Panc1 (cell line): ENCODE measurements around the gene LEKR1. TPM values are rescaled to one million over a fixed set of nuclear protein-coding genes. Genes with fewer than 3 reads are reported as not detected.

ENCODE experiments used
- ATAC-seq: fragments of 200-7000 bp; cut with Tn5 transposase; 2 replicates; pipeline ENCODE4 v1.9.1; 2020; ENCODE audit warnings: mild to moderate bottlenecking, moderate library complexity
- BruUV-seq: library from RNA; stranded (reverse); fragments of 400-500 nt; replicated peaks from 2 replicates; lab custom pipeline; 2021; lab: Mats Ljungman, UMichigan
- CTCF ChIA-PET: fragments of 300-600 bp; sonication (Branson Sonifier 250); formaldehyde crosslinking; loops from one replicate; lab custom pipeline; 2022; ENCODE audit warnings: antibody characterized with exemption; lab: Charles Lee
- POLR2A ChIA-PET: fragments of 300-600 bp; sonication (Branson Sonifier 250); formaldehyde crosslinking; loops from one replicate; lab custom pipeline; 2022; ENCODE audit warnings: antibody characterized with exemption; lab: Charles Lee
- DNase-seq: peaks from one replicate; pipeline ENCODE4 v3.0.0-alpha.2; 2010; ENCODE audit warnings: low read depth, low spot score
- H3K27ac ChIP-seq: 2 replicates; pipeline ENCODE4 v1.5.1; 2011; ENCODE audit warnings: mild to moderate bottlenecking, low read length, inconsistent platforms
- H3K27me3 ChIP-seq: fragments of 200-500 bp; sonication (Bioruptor generic); 2 replicates; pipeline ENCODE4 v1.6.0; 2014; ENCODE audit warnings: low read length, inconsistent platforms; ENCODE audit not compliant: control insufficient read depth, insufficient read depth
- H3K36me3 ChIP-seq: fragments of 200-500 bp; sonication (Bioruptor generic); 2 replicates; pipeline ENCODE4 v1.5.1; 2014; ENCODE audit warnings: inconsistent platforms, mild to moderate bottlenecking, low read length, moderate library complexity; ENCODE audit not compliant: control insufficient read depth, insufficient read depth
- H3K4me1 ChIP-seq: 2 replicates; pipeline ENCODE4 v1.5.1; 2011; ENCODE audit warnings: inconsistent platforms, mild to moderate bottlenecking, low read length, moderate library complexity; ENCODE audit not compliant: control insufficient read depth, insufficient read depth
- H3K4me3 ChIP-seq, 2 experiments: 2 replicates each; pipeline ENCODE4 v1.5.1; 2011 to 2012; ENCODE audit warnings: low read depth in 2 of 2, low read length in 2 of 2, mild to moderate bottlenecking in 2 of 2, inconsistent platforms in 1 of 2, moderate library complexity in 1 of 2
- H3K9me3 ChIP-seq: fragments of 200-500 bp; sonication (Bioruptor generic); 2 replicates; pipeline ENCODE4 v1.5.1; 2014; ENCODE audit warnings: low read depth, mild to moderate bottlenecking, inconsistent platforms, low read length, moderate library complexity; ENCODE audit not compliant: control insufficient read depth, insufficient read depth
- POLR2AphosphoS5 ChIP-seq: IDR thresholded peaks from 2 replicates; pipeline ENCODE4 v1.6.1; 2012; ENCODE audit warnings: mild to moderate bottlenecking, low read depth, low read length, moderate library complexity
- SIN3A ChIP-seq: IDR thresholded peaks from 2 replicates; pipeline ENCODE4 v1.6.1; 2012; ENCODE audit warnings: low read depth, mild to moderate bottlenecking, low read length, moderate library complexity, borderline replicate concordance; ENCODE audit not compliant: insufficient read depth
- TCF7L2 ChIP-seq: IDR thresholded peaks from 2 replicates; pipeline ENCODE4 v1.6.1; 2011; ENCODE audit warnings: mild to moderate bottlenecking, low read depth, low read length, inconsistent platforms
- in situ Hi-C: cut with HindIII; loops from 2 replicates; pipeline ENCODE4 v1.10.0; 2016; ENCODE audit warnings: low sequenced_read_pairs, low pct_unique_long_range_greater_than_20kb
- intact Hi-C: fragments of 100-400 bp; cut with micrococcal nuclease; formaldehyde crosslinking; loops from one replicate; pipeline ENCODE4 v1.10.0; 2022; ENCODE audit not compliant: unreplicated experiment
- total RNA-seq: library from RNA; stranded (reverse); gene quantifications from one replicate; pipeline ENCODE4 v1.2.1, GENCODE V29; 2021; ENCODE audit not compliant: unreplicated experiment
- TF ChIP-seq, protein P1 (sequence below), 2 experiments: IDR thresholded peaks; 2 replicates each; pipeline ENCODE4 v1.6.1; 2011 to 2012; ENCODE audit warnings: low read depth in 2 of 2, control low read depth in 1 of 2, low read length in 1 of 2, mild to moderate bottlenecking in 1 of 2, moderate library complexity in 1 of 2; ENCODE audit not compliant: insufficient read depth in 1 of 2
- TF ChIP-seq, protein P2 (sequence below): fragments of 450-650 bp; IDR thresholded peaks from 2 replicates; pipeline ENCODE4 v1.5.1; 2017; ENCODE audit warnings: mild to moderate bottlenecking

The LEKR1 gene
- total RNA-seq, 1 experiment from 2014 or later: not detected

DNA sequence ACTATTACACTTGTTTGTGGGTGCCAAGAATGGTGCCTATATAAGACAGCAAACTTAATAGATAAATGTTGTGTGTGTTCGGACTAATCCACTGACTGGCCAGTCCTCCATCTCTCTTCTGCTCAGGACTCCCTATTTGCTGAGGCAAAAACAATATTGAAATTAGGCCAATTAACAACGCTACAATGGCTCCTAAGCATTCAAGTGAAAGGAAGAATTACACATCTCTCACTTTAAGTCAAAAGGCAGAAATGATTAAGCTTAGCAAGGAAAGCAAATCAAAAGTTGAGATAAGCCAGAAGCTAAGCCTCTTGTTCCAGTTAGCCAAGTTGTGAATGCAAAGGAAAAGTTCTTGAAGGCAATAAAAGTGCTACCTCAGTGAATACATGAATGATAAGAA, 206.8 kb downstream of the LEKR1 start:
- TF ChIP-seq SIN3A (no peak), TCF7L2 (no peak), POLR2AphosphoS5 (no peak)
- TF ChIP-seq, protein P1, sequence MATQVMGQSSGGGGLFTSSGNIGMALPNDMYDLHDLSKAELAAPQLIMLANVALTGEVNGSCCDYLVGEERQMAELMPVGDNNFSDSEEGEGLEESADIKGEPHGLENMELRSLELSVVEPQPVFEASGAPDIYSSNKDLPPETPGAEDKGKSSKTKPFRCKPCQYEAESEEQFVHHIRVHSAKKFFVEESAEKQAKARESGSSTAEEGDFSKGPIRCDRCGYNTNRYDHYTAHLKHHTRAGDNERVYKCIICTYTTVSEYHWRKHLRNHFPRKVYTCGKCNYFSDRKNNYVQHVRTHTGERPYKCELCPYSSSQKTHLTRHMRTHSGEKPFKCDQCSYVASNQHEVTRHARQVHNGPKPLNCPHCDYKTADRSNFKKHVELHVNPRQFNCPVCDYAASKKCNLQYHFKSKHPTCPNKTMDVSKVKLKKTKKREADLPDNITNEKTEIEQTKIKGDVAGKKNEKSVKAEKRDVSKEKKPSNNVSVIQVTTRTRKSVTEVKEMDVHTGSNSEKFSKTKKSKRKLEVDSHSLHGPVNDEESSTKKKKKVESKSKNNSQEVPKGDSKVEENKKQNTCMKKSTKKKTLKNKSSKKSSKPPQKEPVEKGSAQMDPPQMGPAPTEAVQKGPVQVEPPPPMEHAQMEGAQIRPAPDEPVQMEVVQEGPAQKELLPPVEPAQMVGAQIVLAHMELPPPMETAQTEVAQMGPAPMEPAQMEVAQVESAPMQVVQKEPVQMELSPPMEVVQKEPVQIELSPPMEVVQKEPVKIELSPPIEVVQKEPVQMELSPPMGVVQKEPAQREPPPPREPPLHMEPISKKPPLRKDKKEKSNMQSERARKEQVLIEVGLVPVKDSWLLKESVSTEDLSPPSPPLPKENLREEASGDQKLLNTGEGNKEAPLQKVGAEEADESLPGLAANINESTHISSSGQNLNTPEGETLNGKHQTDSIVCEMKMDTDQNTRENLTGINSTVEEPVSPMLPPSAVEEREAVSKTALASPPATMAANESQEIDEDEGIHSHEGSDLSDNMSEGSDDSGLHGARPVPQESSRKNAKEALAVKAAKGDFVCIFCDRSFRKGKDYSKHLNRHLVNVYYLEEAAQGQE (IDR thresholded peaks at IDR 0.05; ENCODE audit: insufficient read depth in 1 of 2, low read depth in 2 of 2, low read length in 1 of 2): no peak
- TF ChIP-seq, protein P2, sequence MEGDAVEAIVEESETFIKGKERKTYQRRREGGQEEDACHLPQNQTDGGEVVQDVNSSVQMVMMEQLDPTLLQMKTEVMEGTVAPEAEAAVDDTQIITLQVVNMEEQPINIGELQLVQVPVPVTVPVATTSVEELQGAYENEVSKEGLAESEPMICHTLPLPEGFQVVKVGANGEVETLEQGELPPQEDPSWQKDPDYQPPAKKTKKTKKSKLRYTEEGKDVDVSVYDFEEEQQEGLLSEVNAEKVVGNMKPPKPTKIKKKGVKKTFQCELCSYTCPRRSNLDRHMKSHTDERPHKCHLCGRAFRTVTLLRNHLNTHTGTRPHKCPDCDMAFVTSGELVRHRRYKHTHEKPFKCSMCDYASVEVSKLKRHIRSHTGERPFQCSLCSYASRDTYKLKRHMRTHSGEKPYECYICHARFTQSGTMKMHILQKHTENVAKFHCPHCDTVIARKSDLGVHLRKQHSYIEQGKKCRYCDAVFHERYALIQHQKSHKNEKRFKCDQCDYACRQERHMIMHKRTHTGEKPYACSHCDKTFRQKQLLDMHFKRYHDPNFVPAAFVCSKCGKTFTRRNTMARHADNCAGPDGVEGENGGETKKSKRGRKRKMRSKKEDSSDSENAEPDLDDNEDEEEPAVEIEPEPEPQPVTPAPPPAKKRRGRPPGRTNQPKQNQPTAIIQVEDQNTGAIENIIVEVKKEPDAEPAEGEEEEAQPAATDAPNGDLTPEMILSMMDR: no peak
- in situ Hi-C loops: no loop called here
- intact Hi-C loops: no loop called here
- DNase-seq (no peak), ATAC-seq (no peak)
- Histone ChIP-seq H3K36me3 (no peaks in the 10 kb centered on the region), H3K4me3 (no peak overlapping the region), H3K27me3 (no peaks in the 10 kb centered on the region), H3K27ac (no peak overlapping the region), H3K9me3 (no peaks in the 10 kb centered on the region), H3K4me1 (no peaks in the 10 kb centered on the region)
- ChIA-PET POLR2A (no interaction called here), CTCF (no interaction called here)
- BruUV-seq: no TSS peak

DNA sequence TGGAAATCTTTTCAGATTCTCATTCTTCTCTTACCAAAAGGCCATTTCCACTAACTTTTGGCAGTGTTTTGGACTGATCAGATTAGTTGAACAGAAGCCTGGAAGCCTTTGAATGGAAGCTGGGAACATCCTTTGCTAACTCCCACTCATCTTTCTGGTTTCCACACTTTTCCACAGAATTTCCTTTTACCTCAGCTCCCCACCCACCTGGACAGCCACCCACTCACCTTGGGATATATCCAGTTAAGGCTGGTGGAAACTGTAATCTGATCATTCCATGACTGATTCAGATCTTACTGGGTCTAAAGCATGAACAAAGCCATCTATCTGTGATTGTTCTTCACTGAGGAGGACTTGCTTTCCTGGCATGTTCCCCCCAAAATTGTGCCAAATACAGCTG, 214.3 kb downstream of the LEKR1 start:
- Histone ChIP-seq H3K27me3 (no peaks in the 10 kb centered on the region; the same call in 1 of the 2 replicates), H3K4me3 (no peak overlapping the region), H3K9me3 (no peaks in the 10 kb centered on the region), H3K27ac (no peak overlapping the region), H3K4me1 (no peaks in the 10 kb centered on the region), H3K36me3 (no peaks in the 10 kb centered on the region)
- in situ Hi-C loops (no loop called here), intact Hi-C loops (no loop called here)
- ChIA-PET CTCF (no interaction called here), POLR2A (no interaction called here)
- no peak for DNase-seq
- TF ChIP-seq SIN3A (no peak), TCF7L2 (no peak), POLR2AphosphoS5 (no peak)
- TF ChIP-seq, protein P2: no peak
- TF ChIP-seq, protein P1 (IDR thresholded peaks at IDR 0.05; ENCODE audit: insufficient read depth in 1 of 2, low read depth in 2 of 2, low read length in 1 of 2): no peak
- BruUV-seq: no TSS peak
- ATAC-seq: no peak
